Fibroblast of lung (primary cell): ENCODE measurements around the gene ZNF608.

Source experiments
- EZH2 ChIP-seq: IDR thresholded peaks from 2 replicates; pipeline ENCODE4 v1.5.1; 2012; ENCODE audit warnings: low read length, control low read depth, mild to moderate bottlenecking; ENCODE audit errors: missing control alignments
- TF ChIP-seq, protein P1 (sequence below), 2 donors: IDR thresholded peaks in 1 of 2; conservative IDR thresholded peaks in 1 of 2; 1 replicate in 1 of 2; 2 replicates in 1 of 2; pipeline ENCODE4 v1.5.1; 2011 to 2012; ENCODE audit warnings: low read length in 2 of 2, control low read depth in 1 of 2, inconsistent platforms in 1 of 2, low read depth in 1 of 2, mild to moderate bottlenecking in 1 of 2

DNA sequence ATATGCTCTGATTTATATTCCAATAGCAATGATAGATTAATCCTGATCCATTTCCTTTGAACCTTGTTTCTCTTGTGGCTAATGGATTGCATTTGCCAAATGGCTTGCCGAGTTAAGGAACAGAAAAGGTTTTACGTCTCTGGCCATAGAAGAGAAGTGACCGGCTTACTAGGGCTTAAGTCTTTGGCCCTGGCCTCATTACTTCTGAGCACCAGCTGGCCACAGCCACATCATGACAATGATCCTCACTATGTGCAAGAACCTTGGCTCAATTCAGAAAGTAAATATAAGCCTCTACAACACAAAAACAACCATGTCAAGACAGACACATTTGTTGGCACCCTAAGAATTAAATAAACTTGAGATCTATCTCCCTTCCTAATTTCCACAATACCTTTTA is 46.1 kb downstream of the ZNF608 start:
- TF ChIP-seq, protein P1, sequence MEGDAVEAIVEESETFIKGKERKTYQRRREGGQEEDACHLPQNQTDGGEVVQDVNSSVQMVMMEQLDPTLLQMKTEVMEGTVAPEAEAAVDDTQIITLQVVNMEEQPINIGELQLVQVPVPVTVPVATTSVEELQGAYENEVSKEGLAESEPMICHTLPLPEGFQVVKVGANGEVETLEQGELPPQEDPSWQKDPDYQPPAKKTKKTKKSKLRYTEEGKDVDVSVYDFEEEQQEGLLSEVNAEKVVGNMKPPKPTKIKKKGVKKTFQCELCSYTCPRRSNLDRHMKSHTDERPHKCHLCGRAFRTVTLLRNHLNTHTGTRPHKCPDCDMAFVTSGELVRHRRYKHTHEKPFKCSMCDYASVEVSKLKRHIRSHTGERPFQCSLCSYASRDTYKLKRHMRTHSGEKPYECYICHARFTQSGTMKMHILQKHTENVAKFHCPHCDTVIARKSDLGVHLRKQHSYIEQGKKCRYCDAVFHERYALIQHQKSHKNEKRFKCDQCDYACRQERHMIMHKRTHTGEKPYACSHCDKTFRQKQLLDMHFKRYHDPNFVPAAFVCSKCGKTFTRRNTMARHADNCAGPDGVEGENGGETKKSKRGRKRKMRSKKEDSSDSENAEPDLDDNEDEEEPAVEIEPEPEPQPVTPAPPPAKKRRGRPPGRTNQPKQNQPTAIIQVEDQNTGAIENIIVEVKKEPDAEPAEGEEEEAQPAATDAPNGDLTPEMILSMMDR (conservative IDR thresholded peaks at IDR 0.05 in 1 of 2, IDR thresholded peaks at IDR 0.05 in 1 of 2; ENCODE audit: low read depth in 1 of 2, low read length in 2 of 2), result no peak
- TF ChIP-seq EZH2, result no peak
